Activated T-helper 1 cell treated with anti-CD3 and anti-CD28 coated beads, Interleukin-12 subunit alpha, Interleukin-12 subunit beta, Interleukin-2, Interleukin-4 antibody, amounts not matched to agents 30 ng/mL and 10 ng/mL and 1 ng/mL, durations not matched to agents 14 hours and 24 hours and 36 hours (primary cell): ENCODE measurements around the gene SLC35E2B. TPM values are rescaled to one million over a fixed set of nuclear protein-coding genes. Genes with fewer than 3 reads are reported as not detected.
"Not testable (repeated sequence)": the region's sequence is repeated elsewhere in the genome, so short reads cannot be mapped to it uniquely, and the experiment has no call there.

ENCODE experiments used
- DNase-seq: peaks from one replicate; pipeline ENCODE4 v3.0.0; 2021; ENCODE audit warnings: low spot score
- H3K27ac Mint-ChIP-seq: one replicate; pipeline ENCODE4 v1.8.0; 2021; ENCODE audit warnings: mild to moderate bottlenecking, mixed read lengths
- H3K27me3 Mint-ChIP-seq: one replicate; pipeline ENCODE4 v1.8.0; 2022; ENCODE audit warnings: mild to moderate bottlenecking, moderate library complexity, mixed read lengths; ENCODE audit not compliant: insufficient read depth
- H3K36me3 Mint-ChIP-seq: one replicate; pipeline ENCODE4 v1.8.0; 2021; ENCODE audit warnings: low read depth, mixed read lengths
- H3K4me1 Mint-ChIP-seq: one replicate; pipeline ENCODE4 v1.8.0; 2021; ENCODE audit warnings: low read depth, mixed read lengths
- H3K4me3 Mint-ChIP-seq: one replicate; pipeline ENCODE4 v1.8.0; 2021; ENCODE audit warnings: mild to moderate bottlenecking, moderate library complexity, mixed read lengths
- H3K9me3 Mint-ChIP-seq: one replicate; pipeline ENCODE4 v1.8.0; 2021; ENCODE audit warnings: mixed read lengths
- intact Hi-C: fragments of 100-400 bp; cut with micrococcal nuclease; formaldehyde crosslinking; loops from one replicate; pipeline ENCODE4 v1.15.1; 2024
- total RNA-seq: library from RNA; stranded (reverse); gene quantifications from 2 replicates; pipeline ENCODE4 v1.2.3, GENCODE V29; 2022

SLC35E2B gene
- total RNA-seq, 1 donor from 2014 or later: 41.1 TPM

DNA sequence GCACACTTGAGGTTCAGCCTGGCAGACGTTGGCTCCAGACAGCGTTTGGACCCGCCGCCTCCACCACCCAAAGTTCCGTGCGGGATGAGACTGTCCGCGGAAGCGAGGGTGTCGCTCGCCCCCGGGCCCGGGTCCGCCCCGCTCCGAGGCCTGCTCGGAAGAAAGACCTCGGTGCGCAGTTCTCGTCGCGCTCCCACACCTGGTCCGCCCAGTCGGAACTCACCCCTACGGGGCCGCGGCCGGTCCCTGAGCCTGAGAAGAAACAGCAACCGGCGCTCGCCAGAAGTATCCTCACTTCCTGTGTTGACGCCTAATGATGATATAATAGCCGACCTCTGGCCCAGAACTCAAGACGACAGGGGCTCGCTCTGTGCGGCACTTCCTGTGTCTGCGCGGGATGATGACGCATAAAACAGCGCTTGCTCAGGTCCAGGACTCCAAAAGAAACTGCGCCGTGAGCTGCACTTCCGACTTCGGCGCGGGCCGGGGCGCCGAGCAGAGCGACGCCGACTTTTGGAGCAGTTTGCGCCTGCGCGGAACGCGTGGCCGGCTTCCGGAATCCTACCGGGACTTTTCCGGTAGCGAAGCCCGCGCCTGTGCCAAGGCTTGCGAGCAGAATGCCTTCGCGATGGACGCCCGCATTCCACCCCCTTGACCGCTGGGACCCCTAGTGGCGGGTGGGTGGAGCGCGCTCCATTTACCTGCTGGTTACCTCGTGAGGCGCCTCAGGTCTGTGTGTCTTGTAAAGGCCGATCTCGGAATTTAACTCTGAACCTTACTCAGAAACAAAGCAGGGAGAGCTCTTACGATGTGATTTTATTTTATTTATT lies 31.7 kb upstream of the SLC35E2B start, which contains the start of gene CDK11A:
CDK11A (minus strand) TSS at position 323 of the 830 bp plus-strand sequence. CDS start 1,539 bp downstream, outside the sequence.
- intact Hi-C loops: loop anchor here (2.0 to 10.0 kb wide), 5 partner anchors 55 to 325 kb away; partner anchors contain the start of genes ATAD3A, CCNL2, CDK11B and MIB2

DNA sequence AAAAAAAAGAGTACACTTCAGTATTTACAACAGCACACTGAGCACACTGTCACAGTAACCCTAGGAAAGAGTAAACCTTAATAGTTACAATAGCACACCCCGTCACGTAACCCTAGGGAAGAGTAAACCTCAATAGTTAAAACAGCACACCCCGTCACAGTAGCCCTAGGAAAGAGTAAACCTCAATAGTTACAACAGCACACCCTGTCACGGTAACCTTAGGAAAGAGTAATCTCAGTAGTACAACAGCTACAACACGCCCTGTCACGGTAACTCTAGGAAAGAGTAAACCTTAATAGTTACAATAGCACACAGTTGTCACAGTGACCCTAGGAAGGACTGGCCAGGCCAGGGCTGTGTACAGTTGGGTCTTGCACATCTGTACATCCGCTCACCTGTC lies 28.6 kb upstream of the SLC35E2B start:
- Mint-ChIP-seq H3K36me3 (peaks cover 25% of the 10 kb centered on the region), H3K4me1 (peaks cover 5% of the 10 kb centered on the region), H3K27me3 (no peaks in the 10 kb centered on the region), H3K27ac (no peak overlapping the region), H3K9me3 (no peaks in the 10 kb centered on the region), H3K4me3 (peak overlapping the region; percentile 10)
- DNase-seq: no peak
- intact Hi-C loops: loop anchor here (5.0 to 10.0 kb wide), 2 partner anchors 64 to 106 kb away; partner anchors contain the start of genes CDK11B and MIB2

More for the DNA sequence above, 31.7 kb upstream of the SLC35E2B start, which contains the start of gene CDK11A:
- H3K4me3 Mint-ChIP-seq: peak within 1 kb of the TSS; percentile 94
- peaks cover 15% of the 10 kb centered on the region for H3K4me1 Mint-ChIP-seq
- not testable (repeated sequence) for H3K9me3 Mint-ChIP-seq, H3K27me3 Mint-ChIP-seq
- peak within 1 kb of the TSS; percentile 98 for H3K27ac Mint-ChIP-seq
- H3K36me3 Mint-ChIP-seq: peaks cover 20% of the 10 kb centered on the region
- peak; percentile 96 for DNase-seq

DNA sequence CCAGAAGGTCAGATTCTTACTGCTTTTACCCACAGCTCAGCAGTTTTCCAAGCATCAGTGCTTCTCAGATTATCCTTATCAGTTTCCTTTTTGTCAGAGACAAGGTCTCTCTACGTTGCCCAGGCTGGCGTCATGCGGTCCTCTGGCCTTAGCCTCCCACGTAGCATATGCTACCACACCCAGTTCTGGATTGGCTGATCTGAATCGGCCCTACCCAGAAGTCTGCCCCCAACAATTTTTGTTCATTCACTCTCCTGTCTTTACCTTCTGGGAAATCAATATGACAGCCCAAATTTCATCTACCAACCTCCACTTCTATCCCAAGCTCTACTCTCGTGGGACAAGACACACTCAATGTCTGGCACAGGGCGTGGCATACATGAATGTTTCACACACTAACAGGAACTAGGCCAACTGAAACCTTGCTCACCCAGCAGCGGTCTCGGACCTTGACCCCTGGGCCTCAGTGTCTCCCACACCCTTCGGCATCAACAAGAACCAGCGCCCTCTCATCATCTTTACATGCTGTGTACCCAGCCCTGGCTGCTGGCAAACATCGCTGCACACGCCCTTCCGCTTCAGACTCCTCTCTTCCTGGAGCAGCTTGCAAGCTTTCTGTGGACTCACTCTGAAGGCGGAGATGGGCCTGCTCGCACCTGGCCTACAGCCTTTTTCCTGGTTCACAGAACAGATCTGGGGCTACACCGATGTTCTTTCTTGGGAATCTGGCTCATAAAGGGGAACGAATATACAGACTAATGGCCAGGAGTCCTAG lies 22.7 kb upstream of the SLC35E2B start:
- DNase-seq, H3K4me1 Mint-ChIP-seq, H3K9me3 Mint-ChIP-seq, H3K27me3 Mint-ChIP-seq, intact Hi-C loops, H3K27ac Mint-ChIP-seq, H3K4me3 Mint-ChIP-seq: not testable (repeated sequence)
- peaks cover 20% of the 10 kb centered on the region for H3K36me3 Mint-ChIP-seq

DNA sequence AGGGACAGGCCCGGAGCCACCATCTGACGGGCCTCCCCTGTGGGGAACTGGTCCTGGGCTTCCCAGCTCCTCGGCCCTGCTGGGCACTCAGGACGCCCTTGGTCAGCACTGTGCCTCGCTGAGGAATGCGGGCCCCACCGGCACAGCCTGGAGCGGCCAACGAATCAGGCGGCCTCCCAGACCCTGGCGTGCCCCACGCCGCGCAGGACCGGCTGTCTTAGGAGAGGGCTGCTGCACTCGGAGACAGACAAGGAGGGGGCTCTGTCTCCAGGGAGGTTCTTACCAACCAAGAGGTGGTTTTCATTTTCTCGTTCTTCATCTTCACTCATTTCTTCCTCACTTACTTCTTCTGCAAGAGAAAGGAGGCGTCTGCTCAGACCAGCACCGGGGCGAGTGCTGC lies 15.3 kb upstream of the SLC35E2B start:
- H3K9me3 Mint-ChIP-seq, H3K27ac Mint-ChIP-seq, H3K36me3 Mint-ChIP-seq, intact Hi-C loops, H3K27me3 Mint-ChIP-seq, H3K4me3 Mint-ChIP-seq, DNase-seq, H3K4me1 Mint-ChIP-seq: not testable (repeated sequence)

DNA sequence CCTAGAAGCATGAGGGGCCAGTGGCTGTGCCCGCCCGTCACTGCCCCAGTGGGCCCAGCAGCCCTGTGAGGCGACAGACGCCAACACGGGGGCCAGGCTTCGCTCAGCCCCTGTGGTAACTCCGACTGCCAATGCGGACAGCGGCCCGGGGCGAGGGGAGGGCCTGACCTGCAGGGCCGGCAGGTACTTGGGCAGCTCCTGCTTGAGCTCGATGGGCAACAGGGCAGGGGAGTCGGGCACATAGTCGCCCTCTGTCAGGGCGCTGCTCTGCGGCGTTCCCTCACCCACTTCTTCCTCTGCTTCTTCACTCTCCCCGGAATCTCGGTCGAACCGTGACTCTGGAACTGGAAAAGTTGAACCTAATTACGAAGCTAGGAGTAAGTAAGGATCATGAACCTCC lies 14.6 kb upstream of the SLC35E2B start:
- H3K9me3 Mint-ChIP-seq, H3K4me1 Mint-ChIP-seq, intact Hi-C loops, H3K4me3 Mint-ChIP-seq, H3K27ac Mint-ChIP-seq, H3K36me3 Mint-ChIP-seq, DNase-seq, H3K27me3 Mint-ChIP-seq: not testable (repeated sequence)

DNA sequence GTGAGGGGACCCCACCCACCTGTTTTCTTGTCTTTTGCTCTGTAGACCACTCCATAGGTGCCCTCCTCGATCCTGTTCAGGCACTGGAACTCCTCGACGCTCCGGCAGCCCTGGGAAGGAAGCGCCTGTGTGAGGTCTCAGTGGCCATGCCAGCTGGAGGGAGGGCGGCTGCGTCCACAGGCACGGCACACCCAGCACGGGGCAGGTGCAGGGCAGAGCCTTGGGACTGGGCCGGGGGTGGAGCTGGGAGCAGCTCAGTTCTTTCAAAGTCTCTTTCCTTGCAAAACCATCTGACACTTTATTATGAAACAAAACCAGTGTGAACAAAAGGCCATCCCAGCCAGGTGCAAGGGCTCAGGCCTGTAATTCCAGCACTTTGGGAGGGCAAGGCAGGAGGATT lies 13.0 kb upstream of the SLC35E2B start:
- H3K36me3 Mint-ChIP-seq, DNase-seq, H3K9me3 Mint-ChIP-seq, H3K4me3 Mint-ChIP-seq, intact Hi-C loops, H3K27ac Mint-ChIP-seq, H3K4me1 Mint-ChIP-seq, H3K27me3 Mint-ChIP-seq: not testable (repeated sequence)

DNA sequence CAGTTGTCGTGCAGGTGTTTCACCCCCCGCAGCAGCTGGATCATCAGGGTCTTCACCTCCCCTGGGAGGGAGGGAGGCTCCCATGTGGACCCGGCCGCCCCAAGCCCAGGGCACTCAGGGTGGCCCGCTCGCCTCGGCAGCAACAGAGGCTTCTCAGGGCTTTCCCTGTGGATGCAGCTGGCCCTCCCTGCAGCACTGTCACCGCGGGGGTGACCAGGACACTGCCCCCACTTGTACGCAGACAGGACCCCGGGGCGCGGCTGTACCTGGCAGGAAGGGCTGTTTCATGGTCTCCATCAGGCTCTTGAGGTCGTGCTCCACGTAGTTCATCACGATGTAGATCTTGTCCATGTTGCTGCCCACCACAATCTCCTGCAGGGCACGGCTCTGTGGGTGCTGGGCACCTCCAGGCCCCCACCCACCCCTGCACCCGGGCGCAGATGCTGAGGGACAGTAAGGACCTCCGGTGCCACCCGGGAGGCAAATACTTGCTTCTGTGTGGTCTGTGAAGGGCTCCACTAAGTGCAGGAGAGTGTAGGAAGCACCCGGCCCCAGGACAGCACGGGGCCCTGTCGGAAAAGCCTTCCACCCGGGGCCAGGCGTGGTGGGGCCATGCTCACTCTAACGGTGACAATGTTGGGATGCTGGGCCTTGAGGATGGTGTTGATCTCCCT lies 11.8 kb upstream of the SLC35E2B start:
- H3K36me3 Mint-ChIP-seq, intact Hi-C loops: not testable (repeated sequence)

DNA sequence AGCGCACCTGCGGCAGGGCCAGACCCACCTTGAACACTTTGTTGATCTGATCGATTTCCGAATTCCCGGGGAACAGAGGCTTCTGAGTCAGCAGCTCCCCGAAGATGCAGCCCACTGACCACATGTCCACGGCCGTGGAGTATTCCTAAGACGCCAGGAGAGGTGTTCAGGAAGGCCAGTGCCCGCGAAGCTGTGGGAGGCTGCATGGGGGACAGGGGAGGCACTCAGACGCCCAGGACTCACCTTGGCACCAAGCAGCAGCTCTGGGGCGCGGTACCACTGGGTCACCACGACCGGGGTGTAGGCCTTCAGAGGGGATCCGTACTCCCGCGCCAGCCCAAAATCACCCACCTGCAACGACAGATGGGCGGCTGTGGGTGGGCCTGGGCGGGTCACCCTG lies 11.2 kb upstream of the SLC35E2B start:
- no peak for DNase-seq
- Mint-ChIP-seq H3K27ac (no peak overlapping the region), H3K36me3 (peaks cover 3% of the 10 kb centered on the region), H3K4me1 (no peaks in the 10 kb centered on the region), H3K9me3 (no peaks in the 10 kb centered on the region), H3K4me3 (no peak overlapping the region), H3K27me3 (peaks cover 1% of the 10 kb centered on the region)
- intact Hi-C loops: no loop called here

More for the DNA sequence above, 11.8 kb upstream of the SLC35E2B start:
- not testable (repeated sequence) for H3K27me3 Mint-ChIP-seq, H3K4me3 Mint-ChIP-seq, H3K9me3 Mint-ChIP-seq, H3K27ac Mint-ChIP-seq, DNase-seq, H3K4me1 Mint-ChIP-seq

DNA sequence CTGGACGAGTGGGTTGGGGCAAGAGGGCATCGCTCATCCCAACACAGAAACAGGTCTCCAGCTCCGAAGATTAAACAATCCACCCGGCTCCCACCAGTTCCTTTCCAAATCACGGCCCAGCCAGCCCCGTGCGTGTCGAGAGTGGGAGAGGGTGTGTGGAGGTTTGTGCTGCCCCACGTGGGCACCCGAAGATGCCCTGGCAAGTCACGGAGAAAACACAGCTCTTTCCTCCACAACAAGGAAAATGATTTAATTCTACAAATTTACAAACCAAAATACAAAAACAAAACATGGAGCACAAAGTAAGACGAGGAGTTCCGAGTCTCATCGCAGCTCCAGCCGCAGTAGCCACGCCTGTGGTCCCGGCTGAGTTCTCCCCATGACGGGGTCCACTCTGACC lies 9.9 kb upstream of the SLC35E2B start:
- H3K9me3 Mint-ChIP-seq, DNase-seq, intact Hi-C loops, H3K36me3 Mint-ChIP-seq, H3K4me3 Mint-ChIP-seq, H3K27ac Mint-ChIP-seq, H3K4me1 Mint-ChIP-seq, H3K27me3 Mint-ChIP-seq: not testable (repeated sequence)

DNA sequence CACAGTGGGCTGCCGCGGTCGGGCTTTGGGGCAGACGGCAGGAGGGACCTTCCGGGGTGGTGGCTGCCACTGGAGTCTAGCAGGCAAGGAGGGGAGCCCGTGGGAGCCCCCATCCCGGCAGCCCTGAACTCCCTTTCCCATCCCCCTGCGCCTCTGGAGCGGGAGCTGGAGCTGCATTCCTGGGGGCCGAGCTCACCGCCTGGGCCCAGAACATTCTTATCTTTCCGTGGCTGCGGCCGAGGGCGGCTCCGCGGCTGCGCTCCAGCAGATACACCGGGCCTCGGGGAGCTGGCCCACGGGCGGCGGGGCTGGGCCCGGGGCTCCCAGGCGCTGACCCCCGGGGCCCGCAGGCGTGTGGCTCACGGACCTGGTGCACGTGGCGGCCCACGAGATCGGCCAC lies 8.0 kb upstream of the SLC35E2B start:
- DNase-seq, H3K4me3 Mint-ChIP-seq, H3K9me3 Mint-ChIP-seq, intact Hi-C loops, H3K4me1 Mint-ChIP-seq, H3K27ac Mint-ChIP-seq, H3K27me3 Mint-ChIP-seq, H3K36me3 Mint-ChIP-seq: not testable (repeated sequence)

DNA sequence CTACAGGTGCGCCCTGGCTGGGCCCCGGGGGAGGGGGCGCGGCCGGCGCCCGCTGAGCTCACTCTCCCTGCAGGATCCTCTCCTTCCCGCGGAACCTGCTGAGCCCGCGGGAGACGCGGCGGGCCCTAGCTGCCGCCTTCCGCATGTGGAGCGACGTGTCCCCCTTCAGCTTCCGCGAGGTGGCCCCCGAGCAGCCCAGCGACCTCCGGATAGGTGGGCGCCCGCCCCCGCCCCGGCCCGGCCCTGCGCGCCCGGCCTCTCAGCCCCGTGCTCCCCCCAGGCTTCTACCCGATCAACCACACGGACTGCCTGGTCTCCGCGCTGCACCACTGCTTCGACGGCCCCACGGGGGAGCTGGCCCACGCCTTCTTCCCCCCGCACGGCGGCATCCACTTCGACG lies 7.5 kb upstream of the SLC35E2B start:
- intact Hi-C loops, H3K36me3 Mint-ChIP-seq, H3K9me3 Mint-ChIP-seq, DNase-seq, H3K27ac Mint-ChIP-seq, H3K4me3 Mint-ChIP-seq, H3K27me3 Mint-ChIP-seq, H3K4me1 Mint-ChIP-seq: not testable (repeated sequence)

DNA sequence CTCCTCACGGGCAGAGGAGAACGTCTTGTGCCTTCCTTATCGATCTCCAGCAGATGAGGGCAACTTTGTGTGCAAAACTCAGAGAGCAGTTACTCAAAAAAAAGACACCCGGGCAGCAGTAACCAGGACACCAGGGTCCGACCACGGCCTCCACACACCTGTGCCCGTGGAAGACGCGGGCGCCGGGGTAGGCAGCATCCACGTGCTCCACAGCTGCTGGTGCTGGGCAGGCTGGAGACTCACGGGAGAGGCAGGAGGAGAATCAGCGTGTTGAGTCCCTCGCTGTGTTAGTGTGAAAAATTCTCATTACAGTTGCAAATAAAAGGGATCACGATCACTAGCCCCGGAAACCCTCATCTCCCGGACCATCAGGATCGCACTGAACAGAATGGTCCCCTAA lies 6.5 kb upstream of the SLC35E2B start:
- H3K4me1 Mint-ChIP-seq, DNase-seq, H3K4me3 Mint-ChIP-seq, intact Hi-C loops, H3K36me3 Mint-ChIP-seq, H3K9me3 Mint-ChIP-seq, H3K27ac Mint-ChIP-seq, H3K27me3 Mint-ChIP-seq: not testable (repeated sequence)
